ENCODE results near the gene CCNG1. TPM values are rescaled to one million over a fixed set of nuclear protein-coding genes. Genes with fewer than 3 reads are reported as not detected.

CCNG1 gene
- total and polyA plus RNA-seq, 10 donors = 71.7 to 117 (median 103) TPM

DNA sequence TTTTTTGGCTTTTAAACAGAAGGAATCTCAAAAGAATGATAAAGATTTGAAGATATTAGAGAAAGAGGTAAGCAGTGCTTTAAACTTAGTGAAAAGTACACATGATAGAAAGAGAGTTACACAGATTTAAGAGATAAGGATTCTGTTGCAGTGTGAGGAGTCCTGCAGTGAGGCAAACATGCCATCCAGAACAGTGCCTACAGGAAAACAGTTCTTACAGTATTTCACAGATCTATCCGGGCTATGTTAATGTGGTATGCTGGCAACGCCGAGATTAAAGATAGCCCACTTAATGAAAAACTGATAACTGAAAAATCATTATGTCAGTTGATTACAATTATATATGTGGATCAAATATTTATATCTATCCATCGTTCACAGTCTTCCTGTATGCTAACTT lies 30.3 kb downstream of the CCNG1 start:
- WGBS, 5 donors = 57 to 77% (median 70%) methylated on average over 4 of the region's 4 CpGs
- Histone ChIP-seq H3K36me3 (peaks cover 0 to 18% (median 0%) of the 10 kb centered on the region in 6 donors), H3K27me3 (replicated peaks in 1 of 7) (no peaks in the 10 kb centered on the region), H3K4me3 (no peak overlapping the region), H3K27ac (no peak overlapping the region), H3K4me1 (peaks cover 0 to 3% (median 0%) of the 10 kb centered on the region in 6 donors), H3K9me3 (no peaks in the 10 kb centered on the region)
- no peak for DNase-seq
- intact Hi-C loops (cut with DNase I; ENCODE audit: low total_unique reads) = no loop called here
- TF ChIP-seq POLR2A (IDR thresholded peaks at IDR 0.05) = no peak
- TF ChIP-seq, protein P1, sequence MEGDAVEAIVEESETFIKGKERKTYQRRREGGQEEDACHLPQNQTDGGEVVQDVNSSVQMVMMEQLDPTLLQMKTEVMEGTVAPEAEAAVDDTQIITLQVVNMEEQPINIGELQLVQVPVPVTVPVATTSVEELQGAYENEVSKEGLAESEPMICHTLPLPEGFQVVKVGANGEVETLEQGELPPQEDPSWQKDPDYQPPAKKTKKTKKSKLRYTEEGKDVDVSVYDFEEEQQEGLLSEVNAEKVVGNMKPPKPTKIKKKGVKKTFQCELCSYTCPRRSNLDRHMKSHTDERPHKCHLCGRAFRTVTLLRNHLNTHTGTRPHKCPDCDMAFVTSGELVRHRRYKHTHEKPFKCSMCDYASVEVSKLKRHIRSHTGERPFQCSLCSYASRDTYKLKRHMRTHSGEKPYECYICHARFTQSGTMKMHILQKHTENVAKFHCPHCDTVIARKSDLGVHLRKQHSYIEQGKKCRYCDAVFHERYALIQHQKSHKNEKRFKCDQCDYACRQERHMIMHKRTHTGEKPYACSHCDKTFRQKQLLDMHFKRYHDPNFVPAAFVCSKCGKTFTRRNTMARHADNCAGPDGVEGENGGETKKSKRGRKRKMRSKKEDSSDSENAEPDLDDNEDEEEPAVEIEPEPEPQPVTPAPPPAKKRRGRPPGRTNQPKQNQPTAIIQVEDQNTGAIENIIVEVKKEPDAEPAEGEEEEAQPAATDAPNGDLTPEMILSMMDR (IDR thresholded peaks at IDR 0.05 in 8 of 11, conservative IDR thresholded peaks at IDR 0.05 in 3 of 11) = no peak
- TF ChIP-seq POLR2AphosphoS5 (IDR thresholded peaks at IDR 0.05) = no peak

DNA sequence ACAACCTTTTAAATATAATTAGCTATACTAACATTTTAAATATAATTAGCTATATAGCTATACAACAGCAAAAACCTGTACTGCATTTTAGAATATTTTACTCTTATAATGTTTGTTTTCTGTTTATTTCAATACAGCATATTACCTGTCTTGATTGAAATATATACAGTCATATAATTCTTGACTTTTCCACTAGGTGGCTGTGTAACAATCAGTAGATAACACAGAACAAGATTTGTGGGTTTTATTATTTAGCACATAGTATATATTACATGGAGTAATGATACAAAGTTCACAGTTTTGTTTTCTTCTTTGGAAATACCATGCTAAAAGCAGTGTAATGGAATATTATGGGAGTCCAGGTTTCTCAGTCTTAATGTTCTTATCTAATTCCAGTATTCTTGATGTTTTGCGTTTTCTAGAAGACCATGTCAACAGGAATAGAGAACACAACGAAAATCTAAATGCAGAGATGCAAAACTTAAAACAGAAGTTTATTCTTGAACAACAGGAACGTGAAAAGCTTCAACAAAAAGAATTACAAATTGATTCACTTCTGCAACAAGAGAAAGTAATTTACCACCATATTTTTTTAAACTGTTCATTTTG lies 36.3 kb downstream of the CCNG1 start:
- Histone ChIP-seq H3K27ac (no peak overlapping the region), H3K27me3 (replicated peaks in 1 of 7) (no peaks in the 10 kb centered on the region), H3K36me3 (peaks cover 0 to 44% (median 0%) of the 10 kb centered on the region in 6 donors), H3K4me3 (no peak overlapping the region), H3K9me3 (no peaks in the 10 kb centered on the region), H3K4me1 (no peaks in the 10 kb centered on the region)
- intact Hi-C loops (cut with DNase I; ENCODE audit: low total_unique reads) = no loop called here
- WGBS, 5 donors = 80 to 98% (median 95%) methylated on average over 3 of the region's 3 CpGs
- no peak for TF ChIP-seq POLR2A (IDR thresholded peaks at IDR 0.05)
- TF ChIP-seq POLR2AphosphoS5 (IDR thresholded peaks at IDR 0.05) = no peak
- TF ChIP-seq, protein P1 (IDR thresholded peaks at IDR 0.05 in 8 of 11, conservative IDR thresholded peaks at IDR 0.05 in 3 of 11) = peak in 6 of 11 experiments; percentile 20 to 49 (median 43)
- no peak for DNase-seq

DNA sequence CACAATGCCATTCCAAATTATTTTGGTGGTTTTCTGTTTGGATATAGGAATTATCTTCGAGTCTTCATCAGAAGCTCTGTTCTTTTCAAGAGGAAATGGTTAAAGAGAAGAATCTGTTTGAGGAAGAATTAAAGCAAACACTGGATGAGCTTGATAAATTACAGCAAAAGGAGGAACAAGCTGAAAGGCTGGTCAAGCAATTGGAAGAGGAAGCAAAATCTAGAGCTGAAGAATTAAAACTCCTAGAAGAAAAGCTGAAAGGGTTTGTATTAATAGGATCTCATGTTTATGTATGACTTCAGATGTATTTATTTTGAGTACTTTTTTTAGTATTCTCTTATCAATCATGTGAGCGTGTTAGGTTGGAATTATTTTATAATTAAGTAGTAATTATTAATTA lies 38.0 kb downstream of the CCNG1 start:
- no peaks in the 10 kb centered on the region for H3K9me3 ChIP-seq
- H3K27ac ChIP-seq = no peak overlapping the region
- H3K4me3 ChIP-seq = no peak overlapping the region
- intact Hi-C loops (cut with DNase I; ENCODE audit: low total_unique reads) = no loop called here
- peaks cover 0 to 43% (median 0%) of the 10 kb centered on the region in 6 donors for H3K36me3 ChIP-seq
- H3K4me1 ChIP-seq = no peaks in the 10 kb centered on the region
- 79 to 97% (median 86%) methylated on average over 2 of the region's 2 CpGs for WGBS, 5 donors
- TF ChIP-seq, protein P1 (IDR thresholded peaks at IDR 0.05 in 8 of 11, conservative IDR thresholded peaks at IDR 0.05 in 3 of 11) = no peak
- TF ChIP-seq POLR2AphosphoS5 (IDR thresholded peaks at IDR 0.05) = no peak
- TF ChIP-seq POLR2A (IDR thresholded peaks at IDR 0.05) = no peak
- no peak for DNase-seq
- no peaks in the 10 kb centered on the region for H3K27me3 ChIP-seq (replicated peaks in 1 of 7)

DNA sequence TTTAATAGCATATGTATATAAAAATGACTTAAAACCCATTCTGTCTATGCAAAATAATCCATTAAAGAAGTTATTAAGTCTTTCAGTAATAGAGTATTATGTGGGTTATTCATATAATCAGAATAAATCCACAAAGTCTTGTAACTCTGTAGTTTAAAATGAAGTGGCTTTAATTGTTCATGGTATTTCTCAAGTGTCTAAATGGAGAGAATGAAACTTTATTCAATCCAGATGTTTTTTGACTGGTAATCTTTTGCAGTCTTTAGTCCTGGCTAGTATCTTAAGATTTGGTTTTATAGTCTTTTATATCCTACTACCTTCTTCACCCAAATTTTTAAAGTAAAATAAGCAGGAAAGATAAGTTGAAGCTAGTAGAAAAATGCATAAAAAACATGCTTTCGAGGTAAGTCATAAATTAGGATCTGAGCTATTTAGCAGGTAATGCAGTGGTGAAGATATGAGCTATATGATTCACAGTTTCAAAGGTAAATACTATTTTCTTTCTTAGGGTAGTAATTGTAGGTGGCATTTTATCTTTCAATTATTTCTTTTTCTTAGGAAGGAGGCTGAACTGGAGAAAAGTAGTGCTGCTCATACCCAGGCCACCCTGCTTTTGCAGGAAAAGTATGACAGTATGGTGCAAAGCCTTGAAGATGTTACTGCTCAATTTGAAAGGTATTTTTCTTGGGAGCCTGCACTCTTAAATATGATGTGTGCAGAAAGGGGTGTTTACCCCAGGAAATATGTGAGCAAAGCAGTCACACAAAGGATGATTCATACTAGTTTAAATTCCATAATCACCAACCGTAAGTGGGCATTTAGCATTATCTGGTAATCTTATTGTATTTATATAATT lies 41.0 kb downstream of the CCNG1 start:
- H3K27me3 ChIP-seq (replicated peaks in 1 of 7) = no peaks in the 10 kb centered on the region
- no peak for DNase-seq
- WGBS, 5 donors = 94 to 100% (median 98%) methylated on average over 2 of the region's 2 CpGs
- peaks cover 0 to 52% (median 0%) of the 10 kb centered on the region in 6 donors for H3K36me3 ChIP-seq
- H3K4me1 ChIP-seq = no peaks in the 10 kb centered on the region
- TF ChIP-seq, protein P1 (IDR thresholded peaks at IDR 0.05 in 8 of 11, conservative IDR thresholded peaks at IDR 0.05 in 3 of 11) = no peak
- TF ChIP-seq POLR2A (IDR thresholded peaks at IDR 0.05) = no peak
- no peak for TF ChIP-seq POLR2AphosphoS5 (IDR thresholded peaks at IDR 0.05)
- H3K4me3 ChIP-seq = no peak overlapping the region
- no peaks in the 10 kb centered on the region for H3K9me3 ChIP-seq
- intact Hi-C loops (cut with DNase I; ENCODE audit: low total_unique reads) = no loop called here
- H3K27ac ChIP-seq = no peak overlapping the region

Measured in spleen (tissue), 11 donors.